Thoracic aorta (tissue), 2 donors: ENCODE results near the gene MXD4. TPM values are rescaled to one million over a fixed set of nuclear protein-coding genes. Genes with fewer than 3 reads are reported as not detected.

Experiments used
- ATAC-seq: fragments of 150-250 bp; one replicate; pipeline ENCODE4 v1.8.0; 2017; ENCODE audit warnings: low read depth; ENCODE audit not compliant: insufficient number of reproducible peaks, low FRiP score
- DNase-seq: peaks from one replicate; pipeline ENCODE4 v3.0.0-alpha.2; 2020; ENCODE audit warnings: low spot score
- H3K27ac ChIP-seq, 2 donors: fragments of 200-600 bp; sonication (generic); 1 replicate in 1 of 2; 2 replicates in 1 of 2; pipeline ENCODE4 v1.5.1; 2016; ENCODE audit warnings: mild to moderate bottlenecking in 2 of 2, moderate library complexity in 2 of 2
- H3K27me3 ChIP-seq: fragments of 200-600 bp; sonication (generic); replicated peaks from 2 replicates; pipeline ENCODE4 v1.6.0; 2016; ENCODE audit warnings: mild to moderate bottlenecking; ENCODE audit not compliant: insufficient read depth
- H3K36me3 ChIP-seq: fragments of 200-600 bp; sonication (generic); one replicate; pipeline ENCODE4 v1.5.1; 2016
- H3K4me1 ChIP-seq, 2 donors: fragments of 200-600 bp; sonication (generic); 1 replicate in 1 of 2; 2 replicates in 1 of 2; pipeline versions ENCODE4 v1.5.1 to v1.6.0; 2016; ENCODE audit warnings: low read depth in 2 of 2, mild to moderate bottlenecking in 1 of 2; ENCODE audit not compliant: control insufficient read depth in 1 of 2
- H3K4me3 ChIP-seq: fragments of 200-600 bp; sonication (generic); 2 replicates; pipeline ENCODE4 v1.5.1; 2016; ENCODE audit warnings: mild to moderate bottlenecking
- H3K9me3 ChIP-seq: fragments of 200-600 bp; sonication (generic); 2 replicates; pipeline ENCODE4 v1.5.1; 2016
- CTCF ChIP-seq: fragments of 200-600 bp; sonication (generic); IDR thresholded peaks from one replicate; pipeline ENCODE4 v1.5.1; 2019; ENCODE audit warnings: antibody characterized with exemption
- total RNA-seq, 2 donors: library from RNA; depleted of rRNA; stranded (reverse); fragments of >200 nt; gene quantifications; one replicate each; pipeline versions ENCODE4 v1.1.0 to v1.2.3, GENCODE V29; 2016

MXD4 gene
- total RNA-seq, 2 donors from 2014 or later, result 93.1 to 105 TPM

- Histone ChIP-seq H3K36me3 (no peaks in the 10 kb centered on the region), H3K9me3 (peaks cover 3% of the 10 kb centered on the region), H3K4me1 (no peaks in the 10 kb centered on the region), H3K27ac (no peak overlapping the region), H3K4me3 (no peak overlapping the region), H3K27me3 (no peaks in the 10 kb centered on the region)
- no peak for TF ChIP-seq CTCF
- ATAC-seq, result no peak
- no peak for DNase-seq
Measured at GRCh38 chr4:2303686-2304320, 41.9 kb upstream of the MXD4 start.

DNA sequence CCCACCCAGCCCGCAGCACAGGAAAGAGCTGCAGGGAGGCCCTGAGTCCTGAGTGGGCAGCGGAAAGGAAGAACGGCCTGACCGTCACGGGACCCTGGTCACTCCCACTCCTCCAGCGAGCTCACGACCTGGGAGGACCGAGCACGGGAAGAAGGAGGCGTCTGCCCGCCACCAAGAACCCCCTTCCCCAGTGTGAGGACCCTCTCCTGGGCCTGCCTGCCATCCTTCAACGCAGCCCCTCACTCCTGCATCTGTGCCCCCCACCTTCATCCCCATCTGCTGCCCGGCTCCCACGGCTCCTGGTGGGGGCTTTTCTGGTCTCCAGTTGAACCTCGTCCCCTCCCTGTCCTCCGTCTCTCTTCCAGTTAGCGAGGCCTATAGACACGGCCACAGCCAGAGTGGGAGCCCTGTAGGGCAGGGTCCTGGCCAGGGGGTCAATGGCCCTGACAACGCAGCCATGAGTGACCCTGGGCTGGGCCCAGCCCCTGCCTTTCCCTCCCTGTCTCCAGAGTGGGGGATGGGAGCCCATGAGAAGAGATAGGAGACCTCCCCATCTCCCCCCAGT, 41.3 kb upstream of the MXD4 start:
- H3K4me1 ChIP-seq, result no peaks in the 10 kb centered on the region
- no peaks in the 10 kb centered on the region for H3K27me3 ChIP-seq
- no peak overlapping the region for H3K27ac ChIP-seq
- no peak for DNase-seq
- H3K9me3 ChIP-seq, result peaks cover 3% of the 10 kb centered on the region
- ATAC-seq, result no peak
- H3K36me3 ChIP-seq, result no peaks in the 10 kb centered on the region
- TF ChIP-seq CTCF, result no peak
- H3K4me3 ChIP-seq, result no peak overlapping the region

DNA sequence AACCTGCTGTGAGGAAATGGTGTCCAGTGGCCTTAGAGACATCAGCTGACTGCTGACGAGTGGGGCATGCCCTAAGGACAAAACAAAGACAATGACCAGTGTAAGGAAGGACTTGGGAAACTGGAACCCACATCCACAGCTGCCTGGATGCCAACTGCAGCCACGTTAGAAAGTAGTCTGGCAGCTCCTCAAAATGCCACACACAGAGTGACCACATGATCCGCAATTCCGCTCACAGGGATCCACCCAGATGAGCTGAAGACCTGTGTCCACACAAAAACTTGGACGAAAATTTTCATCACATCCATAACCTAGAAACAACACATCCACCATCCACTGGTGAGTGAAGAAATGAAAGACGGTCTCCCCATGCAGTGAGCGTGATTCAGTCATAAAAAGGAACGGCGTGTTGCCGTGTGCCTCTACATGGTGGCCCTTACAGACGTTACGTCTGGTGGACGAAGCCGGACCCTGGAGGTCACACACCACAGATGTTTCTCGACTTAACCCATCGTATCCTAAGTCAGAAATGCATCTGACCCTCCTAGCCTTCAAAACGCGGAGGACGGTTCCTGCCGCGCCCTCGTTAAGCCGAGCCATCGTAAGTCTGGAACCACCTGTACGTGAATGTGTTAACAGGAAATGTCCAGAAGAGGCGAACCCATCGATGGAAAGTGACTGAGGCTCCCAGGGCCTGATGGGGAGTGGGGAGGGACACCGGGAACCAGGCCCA, 40.6 kb upstream of the MXD4 start:
- H3K4me1 ChIP-seq, result no peaks in the 10 kb centered on the region
- DNase-seq (no peak), ATAC-seq (no peak)
- no peaks in the 10 kb centered on the region for H3K36me3 ChIP-seq
- peaks cover 3% of the 10 kb centered on the region for H3K9me3 ChIP-seq
- H3K4me3 ChIP-seq, result no peak overlapping the region
- H3K27me3 ChIP-seq, result no peaks in the 10 kb centered on the region
- TF ChIP-seq CTCF, result no peak
- no peak overlapping the region for H3K27ac ChIP-seq

DNA sequence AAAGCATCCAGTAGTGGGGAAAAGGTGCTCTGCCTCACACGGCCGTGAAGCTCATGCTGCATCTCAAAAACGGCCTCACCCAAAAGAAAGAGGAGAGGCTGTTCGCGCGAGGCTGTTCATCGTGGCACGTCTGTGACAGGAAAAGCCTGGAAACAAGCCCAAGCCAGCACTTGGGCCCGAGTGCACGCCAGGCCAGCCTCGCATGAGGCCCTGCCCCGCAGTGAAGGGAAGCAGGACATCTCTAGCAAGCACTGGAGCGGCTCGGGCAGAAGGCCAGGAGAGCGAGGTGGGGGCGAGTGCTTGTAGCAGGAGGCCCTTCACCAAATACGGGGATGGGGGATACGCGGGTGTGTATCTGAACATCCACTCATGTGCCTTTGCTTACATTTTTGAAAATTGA, 39.9 kb upstream of the MXD4 start:
- H3K9me3 ChIP-seq, result peaks cover 3% of the 10 kb centered on the region
- H3K4me1 ChIP-seq, result no peaks in the 10 kb centered on the region
- H3K27ac ChIP-seq, result no peak overlapping the region
- DNase-seq, result no peak
- no peaks in the 10 kb centered on the region for H3K27me3 ChIP-seq
- no peaks in the 10 kb centered on the region for H3K36me3 ChIP-seq
- H3K4me3 ChIP-seq, result no peak overlapping the region
- ATAC-seq, result no peak
- TF ChIP-seq CTCF, result no peak

DNA sequence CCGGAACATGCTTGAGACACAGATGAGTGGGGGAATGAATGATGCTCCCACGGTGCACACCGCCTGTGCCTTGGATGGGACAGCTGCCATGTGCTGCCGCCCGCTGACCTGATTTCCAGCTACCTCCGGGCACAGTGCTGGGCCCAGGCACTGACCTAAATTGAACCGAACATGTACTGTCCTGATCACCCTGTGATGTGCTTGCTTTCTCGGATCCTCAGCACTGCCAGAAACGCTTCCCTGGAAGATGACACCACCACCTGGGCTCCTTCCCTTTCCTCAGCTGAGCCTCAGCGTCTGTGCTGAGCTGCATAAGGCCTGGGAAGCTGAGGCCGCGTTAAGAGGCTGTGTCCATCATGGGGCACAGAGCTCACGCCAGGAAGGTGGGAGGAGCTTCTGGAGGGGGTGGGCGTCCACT, 39.3 kb upstream of the MXD4 start:
- H3K36me3 ChIP-seq, result no peaks in the 10 kb centered on the region
- ATAC-seq (no peak), DNase-seq (no peak)
- TF ChIP-seq CTCF, result no peak
- no peaks in the 10 kb centered on the region for H3K27me3 ChIP-seq
- peaks cover 3% of the 10 kb centered on the region for H3K9me3 ChIP-seq
- no peak overlapping the region for H3K27ac ChIP-seq
- no peak overlapping the region for H3K4me3 ChIP-seq
- H3K4me1 ChIP-seq, result no peaks in the 10 kb centered on the region
